Measurements from ENCODE around the gene PCBP3. TPM values are rescaled to one million over a fixed set of nuclear protein-coding genes. Genes with fewer than 3 reads are reported as not detected.

The PCBP3 gene
- total and polyA plus RNA-seq, 2 of the 8 experiments (the other 6 are each of a cell fraction or from before 2014, with no cell fraction given) = 3.5 to 6.3 TPM

DNA sequence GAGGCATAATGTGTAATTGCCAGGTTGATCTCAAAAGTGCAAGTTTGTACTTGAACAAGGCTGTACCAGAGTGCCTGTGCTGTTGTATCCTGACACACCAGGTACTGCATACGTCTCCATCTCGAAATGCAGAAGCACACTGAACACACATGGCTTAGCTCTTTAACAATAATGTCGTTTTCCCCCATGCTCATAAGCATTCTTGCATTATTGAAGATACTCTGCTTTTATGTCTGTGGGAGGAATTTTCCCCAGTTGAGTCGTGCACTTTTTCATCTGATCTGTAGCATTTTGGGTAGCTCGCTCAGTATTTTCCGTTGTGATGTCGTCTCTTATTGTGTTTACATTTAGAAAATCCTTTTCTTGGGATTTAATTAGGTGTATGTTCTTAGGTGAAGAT lies 98.7 kb downstream of the PCBP3 start (continued):
- TF ChIP-seq, protein P1, sequence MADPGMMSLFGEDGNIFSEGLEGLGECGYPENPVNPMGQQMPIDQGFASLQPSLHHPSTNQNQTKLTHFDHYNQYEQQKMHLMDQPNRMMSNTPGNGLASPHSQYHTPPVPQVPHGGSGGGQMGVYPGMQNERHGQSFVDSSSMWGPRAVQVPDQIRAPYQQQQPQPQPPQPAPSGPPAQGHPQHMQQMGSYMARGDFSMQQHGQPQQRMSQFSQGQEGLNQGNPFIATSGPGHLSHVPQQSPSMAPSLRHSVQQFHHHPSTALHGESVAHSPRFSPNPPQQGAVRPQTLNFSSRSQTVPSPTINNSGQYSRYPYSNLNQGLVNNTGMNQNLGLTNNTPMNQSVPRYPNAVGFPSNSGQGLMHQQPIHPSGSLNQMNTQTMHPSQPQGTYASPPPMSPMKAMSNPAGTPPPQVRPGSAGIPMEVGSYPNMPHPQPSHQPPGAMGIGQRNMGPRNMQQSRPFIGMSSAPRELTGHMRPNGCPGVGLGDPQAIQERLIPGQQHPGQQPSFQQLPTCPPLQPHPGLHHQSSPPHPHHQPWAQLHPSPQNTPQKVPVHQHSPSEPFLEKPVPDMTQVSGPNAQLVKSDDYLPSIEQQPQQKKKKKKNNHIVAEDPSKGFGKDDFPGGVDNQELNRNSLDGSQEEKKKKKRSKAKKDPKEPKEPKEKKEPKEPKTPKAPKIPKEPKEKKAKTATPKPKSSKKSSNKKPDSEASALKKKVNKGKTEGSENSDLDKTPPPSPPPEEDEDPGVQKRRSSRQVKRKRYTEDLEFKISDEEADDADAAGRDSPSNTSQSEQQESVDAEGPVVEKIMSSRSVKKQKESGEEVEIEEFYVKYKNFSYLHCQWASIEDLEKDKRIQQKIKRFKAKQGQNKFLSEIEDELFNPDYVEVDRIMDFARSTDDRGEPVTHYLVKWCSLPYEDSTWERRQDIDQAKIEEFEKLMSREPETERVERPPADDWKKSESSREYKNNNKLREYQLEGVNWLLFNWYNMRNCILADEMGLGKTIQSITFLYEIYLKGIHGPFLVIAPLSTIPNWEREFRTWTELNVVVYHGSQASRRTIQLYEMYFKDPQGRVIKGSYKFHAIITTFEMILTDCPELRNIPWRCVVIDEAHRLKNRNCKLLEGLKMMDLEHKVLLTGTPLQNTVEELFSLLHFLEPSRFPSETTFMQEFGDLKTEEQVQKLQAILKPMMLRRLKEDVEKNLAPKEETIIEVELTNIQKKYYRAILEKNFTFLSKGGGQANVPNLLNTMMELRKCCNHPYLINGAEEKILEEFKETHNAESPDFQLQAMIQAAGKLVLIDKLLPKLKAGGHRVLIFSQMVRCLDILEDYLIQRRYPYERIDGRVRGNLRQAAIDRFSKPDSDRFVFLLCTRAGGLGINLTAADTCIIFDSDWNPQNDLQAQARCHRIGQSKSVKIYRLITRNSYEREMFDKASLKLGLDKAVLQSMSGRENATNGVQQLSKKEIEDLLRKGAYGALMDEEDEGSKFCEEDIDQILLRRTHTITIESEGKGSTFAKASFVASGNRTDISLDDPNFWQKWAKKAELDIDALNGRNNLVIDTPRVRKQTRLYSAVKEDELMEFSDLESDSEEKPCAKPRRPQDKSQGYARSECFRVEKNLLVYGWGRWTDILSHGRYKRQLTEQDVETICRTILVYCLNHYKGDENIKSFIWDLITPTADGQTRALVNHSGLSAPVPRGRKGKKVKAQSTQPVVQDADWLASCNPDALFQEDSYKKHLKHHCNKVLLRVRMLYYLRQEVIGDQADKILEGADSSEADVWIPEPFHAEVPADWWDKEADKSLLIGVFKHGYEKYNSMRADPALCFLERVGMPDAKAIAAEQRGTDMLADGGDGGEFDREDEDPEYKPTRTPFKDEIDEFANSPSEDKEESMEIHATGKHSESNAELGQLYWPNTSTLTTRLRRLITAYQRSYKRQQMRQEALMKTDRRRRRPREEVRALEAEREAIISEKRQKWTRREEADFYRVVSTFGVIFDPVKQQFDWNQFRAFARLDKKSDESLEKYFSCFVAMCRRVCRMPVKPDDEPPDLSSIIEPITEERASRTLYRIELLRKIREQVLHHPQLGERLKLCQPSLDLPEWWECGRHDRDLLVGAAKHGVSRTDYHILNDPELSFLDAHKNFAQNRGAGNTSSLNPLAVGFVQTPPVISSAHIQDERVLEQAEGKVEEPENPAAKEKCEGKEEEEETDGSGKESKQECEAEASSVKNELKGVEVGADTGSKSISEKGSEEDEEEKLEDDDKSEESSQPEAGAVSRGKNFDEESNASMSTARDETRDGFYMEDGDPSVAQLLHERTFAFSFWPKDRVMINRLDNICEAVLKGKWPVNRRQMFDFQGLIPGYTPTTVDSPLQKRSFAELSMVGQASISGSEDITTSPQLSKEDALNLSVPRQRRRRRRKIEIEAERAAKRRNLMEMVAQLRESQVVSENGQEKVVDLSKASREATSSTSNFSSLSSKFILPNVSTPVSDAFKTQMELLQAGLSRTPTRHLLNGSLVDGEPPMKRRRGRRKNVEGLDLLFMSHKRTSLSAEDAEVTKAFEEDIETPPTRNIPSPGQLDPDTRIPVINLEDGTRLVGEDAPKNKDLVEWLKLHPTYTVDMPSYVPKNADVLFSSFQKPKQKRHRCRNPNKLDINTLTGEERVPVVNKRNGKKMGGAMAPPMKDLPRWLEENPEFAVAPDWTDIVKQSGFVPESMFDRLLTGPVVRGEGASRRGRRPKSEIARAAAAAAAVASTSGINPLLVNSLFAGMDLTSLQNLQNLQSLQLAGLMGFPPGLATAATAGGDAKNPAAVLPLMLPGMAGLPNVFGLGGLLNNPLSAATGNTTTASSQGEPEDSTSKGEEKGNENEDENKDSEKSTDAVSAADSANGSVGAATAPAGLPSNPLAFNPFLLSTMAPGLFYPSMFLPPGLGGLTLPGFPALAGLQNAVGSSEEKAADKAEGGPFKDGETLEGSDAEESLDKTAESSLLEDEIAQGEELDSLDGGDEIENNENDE (IDR thresholded peaks at IDR 0.05; ENCODE audit: insufficient replicate concordance, low read length) = no peak
- TF ChIP-seq TAF1 (IDR thresholded peaks at IDR 0.05; ENCODE audit: low read depth, low read length) (no peak), JUN (IDR thresholded peaks at IDR 0.05; ENCODE audit: low read depth, low read length) (no peak), POLR2A (IDR thresholded peaks at IDR 0.05; ENCODE audit: control extremely low read depth in 1 of 2, low read depth in 2 of 2, low read length in 2 of 2) (no peak)
